ENCODE results near the gene FES.

FES gene

GRCh38 chr15:90939756-90940155 is 55.5 kb downstream of the FES start:
- TF ChIP-seq POLR2AphosphoS5 (IDR thresholded peaks at IDR 0.05; ENCODE audit: low read depth, low read length) (no peak), REST (IDR thresholded peaks at IDR 0.05; ENCODE audit: insufficient read depth in 1 of 2, low read depth in 2 of 2, low read length in 2 of 2) (no peak), SIN3A (IDR thresholded peaks at IDR 0.05; ENCODE audit: borderline replicate concordance, insufficient read depth, low read length) (no peak), TAF1 (IDR thresholded peaks at IDR 0.05; ENCODE audit: borderline replicate concordance, insufficient read depth, low read length) (no peak), FOXP2 (optimal IDR thresholded peaks at IDR 0.05; ENCODE audit: borderline replicate concordance, extremely low read depth, extremely low read length, insufficient read depth) (no peak)

DNA sequence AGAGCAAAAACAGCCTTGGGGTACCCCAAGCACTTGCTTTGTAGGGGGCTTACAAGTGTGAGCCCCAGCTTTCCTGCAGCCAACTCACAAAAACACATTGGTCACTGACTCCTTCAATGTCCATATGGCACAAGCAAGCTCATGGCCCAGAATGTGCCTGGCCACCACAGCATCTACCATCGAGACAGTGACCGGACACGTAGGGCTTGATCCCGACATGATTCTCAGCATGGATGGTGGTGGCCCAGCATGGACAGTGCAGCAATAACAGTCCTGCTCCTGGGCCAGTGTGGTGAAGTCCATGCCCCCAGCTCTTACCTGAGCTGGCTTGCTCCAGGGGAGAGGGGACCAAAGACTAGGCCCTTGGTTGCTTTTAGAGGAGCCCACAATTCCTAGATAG is 56.7 kb downstream of the FES start:
- no peak for TF ChIP-seq REST (IDR thresholded peaks at IDR 0.05; ENCODE audit: insufficient read depth in 1 of 2, low read depth in 2 of 2, low read length in 2 of 2)
- TF ChIP-seq POLR2AphosphoS5 (IDR thresholded peaks at IDR 0.05; ENCODE audit: low read depth, low read length) = no peak
- no peak for TF ChIP-seq SIN3A (IDR thresholded peaks at IDR 0.05; ENCODE audit: borderline replicate concordance, insufficient read depth, low read length)
- TF ChIP-seq FOXP2 (optimal IDR thresholded peaks at IDR 0.05; ENCODE audit: borderline replicate concordance, extremely low read depth, extremely low read length, insufficient read depth) = no peak
- no peak for TF ChIP-seq TAF1 (IDR thresholded peaks at IDR 0.05; ENCODE audit: borderline replicate concordance, insufficient read depth, low read length)

DNA sequence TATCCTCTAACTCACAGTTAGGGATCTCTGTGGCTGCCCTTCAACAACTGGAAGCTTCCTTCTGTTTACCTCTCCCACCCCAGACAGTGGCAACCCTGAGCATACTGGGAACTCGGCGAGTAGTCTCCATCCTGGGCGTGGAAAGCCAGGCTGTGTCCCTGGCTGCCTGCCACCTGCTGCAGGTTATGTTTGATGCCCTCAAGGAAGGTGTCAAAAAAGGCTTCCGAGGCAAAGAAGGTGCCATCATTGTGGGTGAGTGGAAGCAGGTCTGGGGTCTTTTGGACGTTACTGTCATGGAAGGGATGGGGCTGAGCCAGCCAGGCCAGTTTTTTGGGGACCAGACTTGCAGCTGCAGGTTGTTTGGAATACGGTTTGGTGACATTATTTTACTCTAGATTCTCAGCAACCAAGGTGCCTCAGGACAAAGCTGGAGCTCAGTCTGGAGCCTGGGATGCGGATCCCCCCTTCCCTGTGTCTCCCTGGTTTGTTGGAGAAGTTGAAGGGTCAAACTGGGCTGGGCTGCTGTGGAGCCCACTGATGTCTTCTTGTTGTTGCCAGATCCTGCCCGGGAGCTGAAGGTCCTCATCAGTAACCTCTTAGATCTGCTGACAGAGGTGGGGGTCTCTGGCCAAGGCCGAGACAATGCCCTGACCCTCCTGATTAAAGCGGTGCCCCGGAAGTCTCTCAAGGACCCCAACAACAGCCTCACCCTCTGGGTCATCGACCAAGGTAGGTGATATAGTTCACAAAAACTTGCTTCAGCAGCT is 58.2 kb downstream of the FES start:
- TF ChIP-seq FOXP2 (optimal IDR thresholded peaks at IDR 0.05; ENCODE audit: borderline replicate concordance, extremely low read depth, extremely low read length, insufficient read depth) (no peak), SIN3A (IDR thresholded peaks at IDR 0.05; ENCODE audit: borderline replicate concordance, insufficient read depth, low read length) (no peak), REST (IDR thresholded peaks at IDR 0.05; ENCODE audit: insufficient read depth in 1 of 2, low read depth in 2 of 2, low read length in 2 of 2) (no peak), POLR2AphosphoS5 (IDR thresholded peaks at IDR 0.05; ENCODE audit: low read depth, low read length) (no peak), TAF1 (IDR thresholded peaks at IDR 0.05; ENCODE audit: borderline replicate concordance, insufficient read depth, low read length) (no peak)

DNA sequence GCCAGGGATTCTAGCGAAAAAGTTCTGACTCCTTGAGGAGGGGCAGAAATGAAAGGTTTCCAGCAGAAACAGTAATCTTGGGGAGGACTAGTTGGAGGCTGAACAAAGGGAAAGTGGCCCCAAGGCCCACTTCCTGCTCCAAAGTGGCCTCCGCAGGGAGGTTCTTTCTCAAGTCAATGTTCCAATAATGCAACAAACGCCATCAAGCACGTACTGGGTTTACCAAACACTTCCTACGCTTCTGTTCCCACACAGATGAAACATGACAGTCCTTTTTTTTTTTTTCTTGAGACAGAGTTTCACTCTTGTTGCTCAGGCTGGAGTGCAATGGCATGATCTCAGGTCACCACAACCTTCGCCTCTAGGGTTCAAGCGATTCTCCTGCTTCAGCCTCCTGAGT is 60.8 kb downstream of the FES start:
- TF ChIP-seq REST (IDR thresholded peaks at IDR 0.05; ENCODE audit: insufficient read depth in 1 of 2, low read depth in 2 of 2, low read length in 2 of 2) (no peak), TAF1 (IDR thresholded peaks at IDR 0.05; ENCODE audit: borderline replicate concordance, insufficient read depth, low read length) (no peak), SIN3A (IDR thresholded peaks at IDR 0.05; ENCODE audit: borderline replicate concordance, insufficient read depth, low read length) (no peak), POLR2AphosphoS5 (IDR thresholded peaks at IDR 0.05; ENCODE audit: low read depth, low read length) (no peak), FOXP2 (optimal IDR thresholded peaks at IDR 0.05; ENCODE audit: borderline replicate concordance, extremely low read depth, extremely low read length, insufficient read depth) (no peak)
